ENCODE measurements around the gene MRPL21.

GRCh38 chr11:68857037-68857586, 46.5 kb downstream of the MRPL21 start:
- TF ChIP-seq, protein P1, sequence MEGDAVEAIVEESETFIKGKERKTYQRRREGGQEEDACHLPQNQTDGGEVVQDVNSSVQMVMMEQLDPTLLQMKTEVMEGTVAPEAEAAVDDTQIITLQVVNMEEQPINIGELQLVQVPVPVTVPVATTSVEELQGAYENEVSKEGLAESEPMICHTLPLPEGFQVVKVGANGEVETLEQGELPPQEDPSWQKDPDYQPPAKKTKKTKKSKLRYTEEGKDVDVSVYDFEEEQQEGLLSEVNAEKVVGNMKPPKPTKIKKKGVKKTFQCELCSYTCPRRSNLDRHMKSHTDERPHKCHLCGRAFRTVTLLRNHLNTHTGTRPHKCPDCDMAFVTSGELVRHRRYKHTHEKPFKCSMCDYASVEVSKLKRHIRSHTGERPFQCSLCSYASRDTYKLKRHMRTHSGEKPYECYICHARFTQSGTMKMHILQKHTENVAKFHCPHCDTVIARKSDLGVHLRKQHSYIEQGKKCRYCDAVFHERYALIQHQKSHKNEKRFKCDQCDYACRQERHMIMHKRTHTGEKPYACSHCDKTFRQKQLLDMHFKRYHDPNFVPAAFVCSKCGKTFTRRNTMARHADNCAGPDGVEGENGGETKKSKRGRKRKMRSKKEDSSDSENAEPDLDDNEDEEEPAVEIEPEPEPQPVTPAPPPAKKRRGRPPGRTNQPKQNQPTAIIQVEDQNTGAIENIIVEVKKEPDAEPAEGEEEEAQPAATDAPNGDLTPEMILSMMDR (conservative IDR thresholded peaks at IDR 0.05), result no peak
- TF ChIP-seq ZFX (IDR thresholded peaks at IDR 0.05), result no peak

Measured in C4-2B (cell line).